Upper lobe of right lung (tissue), 1 donor: ENCODE data around the gene VAV3. TPM values are rescaled to one million over a fixed set of nuclear protein-coding genes. Genes with fewer than 3 reads are reported as not detected.

Source experiments
- ATAC-seq: fragments of 200-7000 bp; cut with Tn5 transposase; one replicate; pipeline ENCODE4 v1.9.1; 2020; ENCODE audit warnings: mild to moderate bottlenecking, moderate library complexity
- DNase-seq: peaks from one replicate; pipeline ENCODE4 v3.0.0-alpha.2; 2020
- H3K27ac ChIP-seq: fragments of 200-600 bp; one replicate; pipeline ENCODE4 v1.8.0; 2022
- H3K27me3 ChIP-seq: fragments of 200-600 bp; one replicate; pipeline ENCODE4 v1.8.0; 2022; ENCODE audit warnings: mild to moderate bottlenecking
- H3K36me3 ChIP-seq: fragments of 200-600 bp; one replicate; pipeline ENCODE4 v1.8.0; 2022
- H3K4me1 ChIP-seq: fragments of 200-600 bp; one replicate; pipeline ENCODE4 v1.8.0; 2022
- H3K4me3 ChIP-seq: fragments of 200-600 bp; one replicate; pipeline ENCODE4 v1.8.0; 2022; ENCODE audit warnings: mild to moderate bottlenecking
- H3K9me3 ChIP-seq: fragments of 200-600 bp; one replicate; pipeline ENCODE4 v1.8.0; 2022
- CTCF ChIP-seq: fragments of 200-600 bp; IDR thresholded peaks from one replicate; pipeline ENCODE4 v1.8.0; 2022; ENCODE audit warnings: antibody characterized with exemption
- intact Hi-C: fragments of 100-400 bp; cut with DNase I; formaldehyde crosslinking; loops from one replicate; pipeline ENCODE4 v1.11.0; 2022
- total RNA-seq: library from RNA; stranded (reverse); fragmentation: NEBNext Ultra II Directional; extraction: Animal tissue kit (Norgen Biotek cat#: 25700); gene quantifications from one replicate; pipeline ENCODE4 v1.2.1, GENCODE V29; 2021
- donor health status: DM: no; HTN: yes; CAD: no; lungs with severe emphysema.

The VAV3 gene
- total RNA-seq, 1 donor from 2014 or later = 8.5 TPM

DNA sequence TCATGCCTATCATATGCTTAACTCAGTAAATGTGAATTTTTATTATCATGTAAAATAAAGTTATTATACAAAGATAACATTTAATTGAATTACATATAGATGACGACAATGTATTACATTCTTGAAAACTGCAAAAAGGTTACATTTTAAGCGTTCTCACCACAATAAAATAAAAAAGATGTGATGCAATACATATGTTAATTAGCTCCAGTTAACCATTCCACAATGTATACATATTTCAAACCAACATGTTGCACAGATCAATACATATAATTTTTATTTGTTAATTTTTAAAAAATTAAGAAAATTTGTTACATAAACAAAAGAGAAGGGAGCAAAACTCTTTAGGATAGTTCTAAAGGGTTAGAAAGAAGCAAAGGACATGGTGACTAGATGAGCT is 183.7 kb downstream of the VAV3 start:
- no peak overlapping the region for H3K4me3 ChIP-seq
- no peaks in the 10 kb centered on the region for H3K36me3 ChIP-seq
- no peaks in the 10 kb centered on the region for H3K9me3 ChIP-seq
- intact Hi-C loops = loop anchor here (5.0 kb wide), 1 partner anchor 346 kb away; no protein-coding TSS in a partner anchor
- H3K27ac ChIP-seq = no peak overlapping the region
- no peaks in the 10 kb centered on the region for H3K27me3 ChIP-seq
- ATAC-seq (no peak), DNase-seq (no peak)
- peaks cover 8% of the 10 kb centered on the region for H3K4me1 ChIP-seq
- TF ChIP-seq CTCF = no peak

- TF ChIP-seq CTCF = no peak
Measured at GRCh38 chr1:107777664-107778047, 187.3 kb downstream of the VAV3 start.

GRCh38 chr1:107776900-107777663 is 187.9 kb downstream of the VAV3 start:
- Histone ChIP-seq H3K36me3 (no peaks in the 10 kb centered on the region), H3K4me3 (no peak overlapping the region), H3K27me3 (no peaks in the 10 kb centered on the region), H3K9me3 (no peaks in the 10 kb centered on the region), H3K4me1 (no peaks in the 10 kb centered on the region), H3K27ac (no peak overlapping the region)
- intact Hi-C loops = no loop called here
- no peak for TF ChIP-seq CTCF
- DNase-seq (no peak), ATAC-seq (no peak)

More at GRCh38 chr1:107777664-107778047, 187.3 kb downstream of the VAV3 start:
- no peak for ATAC-seq
- Histone ChIP-seq H3K27ac (no peak overlapping the region), H3K36me3 (no peaks in the 10 kb centered on the region), H3K4me1 (no peaks in the 10 kb centered on the region), H3K4me3 (no peak overlapping the region), H3K9me3 (no peaks in the 10 kb centered on the region), H3K27me3 (no peaks in the 10 kb centered on the region)
- DNase-seq = no peak
- intact Hi-C loops = no loop called here

- Histone ChIP-seq H3K36me3 (no peaks in the 10 kb centered on the region), H3K27me3 (no peaks in the 10 kb centered on the region), H3K9me3 (no peaks in the 10 kb centered on the region), H3K27ac (no peak overlapping the region), H3K4me1 (no peaks in the 10 kb centered on the region), H3K4me3 (no peak overlapping the region)
- ATAC-seq (no peak), DNase-seq (no peak)
- intact Hi-C loops = no loop called here
- no peak for TF ChIP-seq CTCF
Measured at GRCh38 chr1:107771377-107771776, 193.6 kb downstream of the VAV3 start.

DNA sequence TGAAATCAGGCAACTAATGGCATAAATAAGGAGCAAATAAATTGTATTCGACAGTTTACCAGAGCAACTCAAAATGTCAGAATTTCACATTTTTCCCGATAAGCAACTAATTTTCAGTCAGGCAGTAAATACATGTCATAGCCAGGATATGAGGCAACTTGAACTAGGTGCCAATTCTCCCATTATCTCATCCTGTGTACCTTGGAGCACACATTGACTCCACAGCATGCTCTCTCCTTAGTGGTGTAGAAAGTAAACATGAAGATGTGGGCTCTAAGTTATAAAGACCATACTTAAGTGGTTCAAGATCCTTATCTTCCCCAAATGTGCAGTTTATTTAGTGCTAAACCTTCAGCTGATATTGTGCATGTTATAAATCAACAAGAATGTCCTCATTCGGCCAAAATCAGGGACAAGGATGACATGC is 197.8 kb downstream of the VAV3 start:
- Histone ChIP-seq H3K9me3 (no peaks in the 10 kb centered on the region), H3K4me1 (no peaks in the 10 kb centered on the region), H3K4me3 (no peak overlapping the region), H3K27me3 (no peaks in the 10 kb centered on the region), H3K36me3 (no peaks in the 10 kb centered on the region), H3K27ac (no peak overlapping the region)
- no peak for TF ChIP-seq CTCF
- intact Hi-C loops = no loop called here
- ATAC-seq = no peak
- no peak for DNase-seq
